SK-N-DZ (cell line): ENCODE results near the gene PDCD7.
"Not testable (repeated sequence)": the region's sequence is repeated elsewhere in the genome, so short reads cannot be mapped to it uniquely, and the experiment has no call there.

Source experiments
- DNase-seq: peaks from one replicate; pipeline ENCODE4 v3.0.0-alpha.2; 2015; ENCODE audit warnings: low spot score
- small RNA-seq, 2 experiments: library from RNA; depleted of rRNA; stranded (forward); fragments of <200 nt; gene quantifications; one replicate each; pipeline ENCODE3, GENCODE V24; 2014

Gene PDCD7

GRCh38 chr15:65074946-65075345 is 58.7 kb downstream of the PDCD7 start:
- not testable (repeated sequence) for DNase-seq

DNA sequence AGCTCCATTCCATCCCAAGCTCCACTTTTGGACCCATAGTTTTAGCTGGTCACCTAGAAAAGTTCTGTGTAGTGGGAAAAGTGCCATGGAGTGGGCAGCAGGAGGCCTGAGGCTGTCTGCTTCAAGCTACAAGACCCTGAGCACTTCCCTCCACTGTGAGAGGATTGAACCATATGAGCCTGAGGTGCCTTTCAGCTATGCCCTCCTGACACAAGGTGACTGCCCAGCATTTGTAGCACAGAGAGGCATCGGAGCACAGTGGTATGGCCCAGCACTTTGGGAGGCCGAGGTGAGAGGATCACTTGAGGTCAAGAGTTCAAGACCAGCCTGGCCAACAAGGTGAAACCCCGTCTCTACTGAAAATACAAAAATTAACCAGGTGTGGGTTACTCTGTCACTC is 61.0 kb downstream of the PDCD7 start:
- DNase-seq, result no peak

DNA sequence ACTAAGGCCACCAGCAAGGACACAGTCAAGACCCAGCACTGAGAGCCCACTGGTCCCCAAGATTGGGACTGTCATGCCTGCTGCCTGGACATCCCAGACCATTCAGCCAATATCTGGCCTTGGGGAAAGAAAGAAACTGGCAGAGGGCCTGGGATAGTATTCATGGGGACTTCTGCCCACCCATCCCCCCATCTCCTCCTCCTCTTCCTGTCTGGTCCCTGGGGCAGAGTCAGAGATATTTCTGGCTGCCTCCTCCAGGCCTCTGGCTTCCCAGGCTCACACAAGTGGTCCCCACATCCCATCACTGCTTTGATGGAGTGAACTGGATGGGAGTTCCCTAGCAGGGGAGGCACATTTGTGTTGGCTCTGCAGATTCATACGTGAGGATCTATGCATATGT is 61.6 kb downstream of the PDCD7 start:
- DNase-seq, result no peak

- no peak for DNase-seq
Observed at GRCh38 chr15:65071381-65071811, 62.2 kb downstream of the PDCD7 start.

DNA sequence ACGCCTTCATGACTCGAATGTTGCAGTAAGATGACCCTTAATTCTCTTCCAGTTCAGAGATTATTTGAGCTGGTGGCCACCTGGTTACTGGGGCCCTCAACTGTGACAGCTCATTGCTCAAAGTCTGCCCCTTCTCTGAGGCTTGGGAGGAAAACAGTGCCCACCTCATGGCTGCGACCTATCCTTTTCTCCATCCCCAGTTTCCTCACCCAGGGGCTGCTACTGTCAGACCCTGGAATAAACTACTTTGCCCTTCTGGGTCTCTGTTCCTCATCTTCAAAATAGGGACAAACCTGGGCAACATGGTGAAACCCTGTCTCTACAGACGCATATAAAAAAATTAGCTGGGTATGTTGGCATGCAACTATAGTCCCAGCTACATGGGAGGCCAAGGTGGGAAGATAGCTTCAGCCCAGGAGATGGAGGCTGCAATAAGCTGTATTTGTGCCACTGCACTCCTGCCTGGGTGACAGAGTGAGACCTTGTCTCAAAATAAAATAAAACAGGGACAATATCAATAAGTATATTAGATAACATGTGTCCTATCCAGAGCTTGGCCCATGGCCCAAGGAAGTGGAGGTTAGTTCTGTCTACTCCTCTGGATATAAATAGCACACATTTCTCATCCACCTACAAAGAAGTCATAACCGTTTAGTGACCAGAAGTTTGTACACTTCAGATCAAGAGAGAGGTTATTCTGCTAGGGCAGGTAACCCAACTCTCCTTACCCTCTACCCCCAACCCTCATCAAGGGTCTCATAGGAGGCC is 63.6 kb downstream of the PDCD7 start:
- DNase-seq, result no peak

- no peak for DNase-seq
Observed at GRCh38 chr15:65069179-65069578, 64.4 kb downstream of the PDCD7 start.

DNA sequence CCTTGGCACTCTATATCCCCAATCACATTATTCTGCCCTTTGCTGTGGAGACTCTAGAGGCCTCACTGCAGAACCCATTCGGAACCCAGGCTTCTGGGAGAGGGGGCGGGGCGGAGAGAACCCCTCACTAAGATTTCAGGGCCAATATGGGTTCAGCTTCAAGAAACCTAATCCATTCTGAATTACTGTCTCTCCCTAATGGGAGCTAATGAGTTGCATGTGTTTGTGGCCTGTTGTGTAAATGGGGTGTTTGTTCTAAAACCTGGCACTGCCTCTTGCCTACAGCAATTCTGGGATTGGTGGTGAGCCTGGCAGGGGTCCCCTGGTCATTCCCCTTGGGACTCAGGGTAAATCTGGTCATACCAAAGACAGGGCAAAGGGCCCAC is 65.2 kb downstream of the PDCD7 start:
- no peak for DNase-seq

DNA sequence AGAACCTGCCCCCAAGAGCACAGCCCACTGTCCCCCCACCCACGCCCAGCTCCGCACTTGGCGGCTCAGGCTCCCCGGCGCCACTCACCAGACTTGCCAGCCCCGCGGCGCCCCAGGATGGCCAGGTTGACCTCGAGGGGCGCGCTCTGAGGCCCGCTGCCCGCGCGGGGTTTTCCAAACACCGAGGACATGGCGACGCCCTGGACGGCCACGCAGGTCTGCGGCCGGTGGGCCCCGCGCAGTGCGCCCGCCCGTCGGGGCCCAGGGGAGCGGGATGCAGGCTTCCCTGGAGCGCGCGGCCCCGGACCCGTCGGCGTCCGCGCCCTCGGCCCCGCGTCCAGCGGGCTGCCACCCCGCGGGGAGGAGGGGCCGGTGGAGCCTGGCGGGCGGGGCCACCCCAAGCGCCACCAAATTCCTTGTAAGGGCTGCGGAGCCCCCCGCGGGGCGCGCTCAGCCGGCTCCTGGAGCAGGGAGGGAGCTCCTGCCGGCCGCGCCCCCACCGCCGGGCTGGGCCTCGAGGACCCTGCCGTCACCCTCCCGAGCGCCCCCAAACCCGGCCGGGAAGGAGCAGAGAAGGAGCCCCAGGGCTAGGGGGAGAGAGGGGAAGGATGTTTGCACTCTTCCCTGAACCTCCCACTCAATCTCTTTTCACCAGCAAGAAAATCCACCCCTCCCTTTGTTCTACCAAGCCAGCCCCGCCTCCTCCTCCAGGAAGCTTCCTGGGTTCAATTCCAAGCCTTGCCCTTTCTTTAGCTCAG is 65.8 kb downstream of the PDCD7 start, which contains the start of gene RASL12:
TSS of gene RASL12 (minus strand) at position 347 of the 758 bp plus-strand sequence. CDS start at position 191, 156 bp downstream.
- no peak for DNase-seq

Small RNAs within 50 kb of the gene (small RNA-seq; reads per million reads assigned to genes)
- gene AC013553.1, result 0 reads per million in 2 experiments
